Measurements from ENCODE around the gene UROS.

GRCh38 chr10:125781374-125781773 is 41.7 kb downstream of the UROS start:
- no peak for TF ChIP-seq CTCF (conservative IDR thresholded peaks at IDR 0.05 in 1 of 2, IDR thresholded peaks at IDR 0.05 in 1 of 2; ENCODE audit: extremely low read depth in 1 of 2, insufficient read depth in 1 of 2, low read depth in 1 of 2, low read length in 2 of 2)
- no peak for TF ChIP-seq EZH2 (IDR thresholded peaks at IDR 0.05; ENCODE audit: borderline replicate concordance, low read length)
